AG04449 (cell line): ENCODE data around the gene DIAPH1.
A peak's percentile ranks its signal among the peaks of the same experiment; 100 is the strongest.

Experiments used
- CTCF ChIA-PET: fragments of 350-600 bp; formaldehyde crosslinking; extraction: SDS; loops from one replicate; lab custom pipeline; 2021; ENCODE audit warnings: antibody characterized with exemption; lab: Yijun Ruan, JAX
- POLR2A ChIA-PET: fragments of 400-600, 350-600 bp; formaldehyde crosslinking; extraction: SDS; loops from one replicate; lab custom pipeline; 2020; ENCODE audit warnings: antibody characterized with exemption, inconsistent platforms; lab: Yijun Ruan, JAX
- DNase-seq: peaks from one replicate; pipeline ENCODE4 v3.0.0-alpha.2; 2010; ENCODE audit warnings: low read depth, low spot score
- H3K4me3 ChIP-seq: 2 replicates; pipeline ENCODE4 v1.5.1; 2011; ENCODE audit warnings: low read depth, mild to moderate bottlenecking, control low read depth, low read length
- CTCF ChIP-seq: IDR thresholded peaks from one replicate; pipeline ENCODE4 v1.5.1; 2011; ENCODE audit warnings: mild to moderate bottlenecking, moderate library complexity, low read length, control low read depth, inconsistent platforms; ENCODE audit not compliant: insufficient read depth; ENCODE audit errors: missing control alignments

DIAPH1 gene

GRCh38 chr5:141637767-141638419, 19.1 kb upstream of the DIAPH1 start:
- DNase-seq, result no peak
- CTCF ChIA-PET, result interaction anchor here (0.9 to 11.9 kb wide), 7 partner anchors 9 to 323 kb away, joined by 3 to 314 read pairs (median 21); partner anchors contain the start of genes DIAPH1 and FCHSD1
- peak overlapping the region; percentile 99 for H3K4me3 ChIP-seq
- POLR2A ChIA-PET, result interaction anchor here (1.8 to 2.0 kb wide), 2 partner anchors 16 to 46 kb away, joined by 10 to 15 read pairs; no protein-coding TSS in a partner anchor
- peak; percentile 40 for TF ChIP-seq CTCF

GRCh38 chr5:141637123-141637766, 18.4 kb upstream of the DIAPH1 start:
- TF ChIP-seq CTCF, result no peak
- H3K4me3 ChIP-seq, result peak overlapping the region; percentile 99
- DNase-seq, result no peak
- ChIA-PET POLR2A (interaction anchor here (0.6 to 2.0 kb wide), 11 partner anchors 11 to 1199 kb away, joined by 3 to 15 read pairs (median 3); partner anchors contain the start of gene DIAPH1), CTCF (interaction anchor here (0.6 to 11.9 kb wide), 8 partner anchors 10 to 1490 kb away, joined by 3 to 314 read pairs (median 14); partner anchors contain the start of genes DIAPH1 and FCHSD1)

GRCh38 chr5:141636413-141637122, 17.8 kb upstream of the DIAPH1 start, which contains the start of the genes HDAC3 and RELL2:
Gene HDAC3, minus strand, starts transcription at chr5:141636849. Its CDS starts 59 bp downstream, at chr5:141636790.
Gene RELL2, plus strand, starts transcription at chr5:141636997. Its CDS starts 1,229 bp downstream, at chr5:141638226.
- CTCF ChIA-PET, result interaction anchor here (0.6 to 11.9 kb wide), 7 partner anchors 10 to 1490 kb away, joined by 3 to 314 read pairs (median 21); partner anchors contain the start of gene DIAPH1
- POLR2A ChIA-PET, result interaction anchor here (0.6 to 2.0 kb wide), 12 partner anchors 11 to 1200 kb away, joined by 3 to 15 read pairs (median 3); partner anchors contain the start of gene DIAPH1

GRCh38 chr5:141636106-141636412, 17.3 kb upstream of the DIAPH1 start:
- POLR2A ChIA-PET, result interaction anchor here (1.1 to 2.0 kb wide), 5 partner anchors 11 to 1136 kb away, joined by 3 to 15 read pairs (median 6); partner anchors contain the start of gene DIAPH1
- CTCF ChIA-PET, result interaction anchor here (1.9 to 11.9 kb wide), 5 partner anchors 10 to 43 kb away, joined by 5 to 314 read pairs (median 33); partner anchors contain the start of gene DIAPH1
- DNase-seq, result no peak
- peak overlapping the region; percentile 99 for H3K4me3 ChIP-seq
- no peak for TF ChIP-seq CTCF

More at GRCh38 chr5:141636413-141637122, 17.8 kb upstream of the DIAPH1 start, which contains the start of the genes HDAC3 and RELL2:
- TF ChIP-seq CTCF, result no peak
- no peak for DNase-seq
- peak within 1 kb of the TSS; percentile 99 for H3K4me3 ChIP-seq

- H3K4me3 ChIP-seq, result peak overlapping the region; percentile 99
- ChIA-PET CTCF (interaction anchor here (1.9 to 11.9 kb wide), 5 partner anchors 9 to 43 kb away, joined by 5 to 314 read pairs (median 33); partner anchors contain the start of gene DIAPH1), POLR2A (interaction anchor here (1.1 to 2.0 kb wide), 3 partner anchors 14 to 1137 kb away, joined by 3 to 13 read pairs (median 6); partner anchors contain the start of gene DIAPH1)
- no peak for DNase-seq
- TF ChIP-seq CTCF, result no peak
Observed at GRCh38 chr5:141635646-141636045, 16.8 kb upstream of the DIAPH1 start.
